Effector memory CD4-positive, alpha-beta T cell (primary cell): Measurements from ENCODE around the gene AOC3.
"Not testable (repeated sequence)": the region's sequence is repeated elsewhere in the genome, so short reads cannot be mapped to it uniquely, and the experiment has no call there.

Experiments
- DNase-seq, 3 donors: peaks; one replicate each; pipeline ENCODE4 v3.0.0-alpha.2; 2020
- H3K27ac ChIP-seq: 2 replicates; pipeline ENCODE4 v1.7.0; 2013; ENCODE audit warnings: mild to moderate bottlenecking, low read length, moderate library complexity; ENCODE audit not compliant: insufficient read depth, poor library complexity, severe bottlenecking
- H3K27me3 ChIP-seq: replicated peaks from 2 replicates; pipeline ENCODE4 v1.7.0; 2013; ENCODE audit warnings: mild to moderate bottlenecking, low read length; ENCODE audit not compliant: insufficient read depth, control insufficient read depth, poor library complexity, severe bottlenecking
- H3K36me3 ChIP-seq: 2 replicates; pipeline ENCODE4 v1.7.0; 2013; ENCODE audit warnings: mild to moderate bottlenecking, low read length, moderate library complexity; ENCODE audit not compliant: control insufficient read depth, insufficient read depth
- H3K4me1 ChIP-seq: 2 replicates; pipeline ENCODE4 v1.7.0; 2013; ENCODE audit warnings: low read length, mild to moderate bottlenecking; ENCODE audit not compliant: control insufficient read depth, insufficient read depth, poor library complexity, severe bottlenecking
- H3K4me3 ChIP-seq: 2 replicates; pipeline ENCODE4 v1.7.0; 2013; ENCODE audit warnings: low read length, low read depth, mild to moderate bottlenecking; ENCODE audit not compliant: insufficient read depth, poor library complexity, severe bottlenecking
- H3K9me3 ChIP-seq: 2 replicates; pipeline ENCODE4 v1.7.0; 2013; ENCODE audit warnings: mild to moderate bottlenecking, low read length, moderate library complexity; ENCODE audit not compliant: control insufficient read depth

The AOC3 gene

DNA sequence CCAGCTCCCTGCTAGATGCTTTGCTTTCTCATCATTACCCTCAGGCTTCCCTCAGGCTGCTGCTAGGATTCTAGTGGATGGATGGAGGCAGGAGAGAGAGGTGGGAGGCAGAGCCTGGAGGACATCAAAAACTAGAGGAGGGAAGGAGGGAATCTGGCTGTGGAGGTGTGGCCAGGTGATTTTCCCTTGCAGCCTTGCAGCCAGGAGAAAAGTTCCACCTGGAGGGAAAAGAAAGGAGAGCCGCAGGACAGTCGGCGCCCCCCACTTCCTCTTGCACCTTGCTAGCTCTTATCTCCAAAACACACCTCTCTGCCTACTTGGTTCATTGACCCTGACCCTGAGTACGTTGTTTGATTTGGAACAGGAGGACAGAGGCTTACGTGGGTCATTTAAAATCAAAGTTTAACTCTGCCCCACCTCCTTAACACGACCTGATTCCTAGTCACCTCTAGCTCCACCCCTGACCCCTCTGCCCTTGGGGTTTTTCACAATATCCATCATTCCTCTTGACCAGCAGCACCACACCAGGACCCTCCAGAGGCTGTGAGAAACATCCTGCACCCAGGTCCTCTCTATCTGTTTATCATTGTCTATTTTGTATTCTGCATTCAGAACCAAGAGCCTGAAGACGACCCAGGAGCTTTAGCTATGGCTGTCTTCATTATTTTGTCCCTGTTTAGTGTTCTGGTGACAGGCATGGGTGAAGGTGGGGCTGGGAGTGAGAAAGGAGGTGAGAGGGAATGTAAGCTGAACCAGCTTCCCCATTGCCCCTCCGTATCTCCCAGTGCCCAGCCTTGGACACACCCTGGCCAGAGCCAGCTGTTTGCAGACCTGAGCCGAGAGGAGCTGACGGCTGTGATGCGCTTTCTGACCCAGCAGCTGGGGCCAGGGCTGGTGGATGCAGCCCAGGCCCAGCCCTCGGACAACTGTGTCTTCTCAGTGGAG, 15.9 kb downstream of the AOC3 start:
- H3K9me3 ChIP-seq, result no peaks in the 10 kb centered on the region
- no peak overlapping the region for H3K4me3 ChIP-seq
- DNase-seq, result no peak
- no peaks in the 10 kb centered on the region for H3K27me3 ChIP-seq
- no peaks in the 10 kb centered on the region for H3K36me3 ChIP-seq
- H3K27ac ChIP-seq, result no peak overlapping the region
- H3K4me1 ChIP-seq, result no peaks in the 10 kb centered on the region

GRCh38 chr17:42867694-42868261, 16.8 kb downstream of the AOC3 start:
- not testable (repeated sequence) for H3K27me3 ChIP-seq, H3K4me1 ChIP-seq, H3K36me3 ChIP-seq, DNase-seq, H3K4me3 ChIP-seq, H3K27ac ChIP-seq, H3K9me3 ChIP-seq

DNA sequence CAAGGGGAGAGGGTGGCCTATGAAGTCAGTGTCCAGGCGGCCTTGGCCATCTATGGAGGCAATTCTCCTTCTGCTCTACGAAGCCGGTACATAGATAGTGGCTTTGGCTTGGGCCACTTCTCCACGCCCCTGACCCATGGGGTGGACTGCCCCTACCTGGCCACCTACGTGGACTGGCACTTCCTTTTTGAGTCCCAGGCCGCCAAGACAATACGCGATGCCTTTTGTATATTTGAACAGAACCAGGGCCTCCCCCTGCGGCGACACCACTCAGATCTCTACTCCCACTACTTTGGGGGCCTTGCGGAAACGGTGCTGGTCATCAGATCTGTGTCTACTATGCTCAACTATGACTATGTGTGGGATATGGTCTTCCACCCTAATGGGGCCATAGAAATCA, 17.3 kb downstream of the AOC3 start:
- no peaks in the 10 kb centered on the region for H3K9me3 ChIP-seq
- H3K4me1 ChIP-seq, result no peaks in the 10 kb centered on the region
- no peak overlapping the region for H3K4me3 ChIP-seq
- no peaks in the 10 kb centered on the region for H3K36me3 ChIP-seq
- H3K27ac ChIP-seq, result no peak overlapping the region
- DNase-seq, result no peak
- no peaks in the 10 kb centered on the region for H3K27me3 ChIP-seq

DNA sequence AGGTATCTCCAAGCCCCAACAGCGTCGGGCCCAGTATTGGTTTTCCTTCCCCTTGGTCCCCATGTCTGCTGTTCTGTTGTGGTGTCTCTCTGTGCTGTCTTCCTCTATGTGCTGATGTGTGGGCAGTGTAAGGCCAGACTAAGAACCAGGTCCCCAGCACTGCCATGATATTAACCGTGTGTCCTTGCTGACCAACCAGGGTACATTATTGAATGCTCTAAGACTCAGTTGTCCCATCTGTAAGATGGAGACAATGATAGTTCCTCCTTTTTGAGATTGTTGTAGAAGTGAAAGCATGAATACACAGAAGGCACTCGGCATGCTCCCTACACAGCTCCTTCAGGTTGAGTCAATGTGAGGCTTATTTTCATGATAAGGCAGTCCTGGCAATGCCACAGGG, 20.6 kb downstream of the AOC3 start:
- no peak for DNase-seq
- Histone ChIP-seq H3K4me1 (no peaks in the 10 kb centered on the region), H3K9me3 (no peaks in the 10 kb centered on the region), H3K36me3 (no peaks in the 10 kb centered on the region), H3K27ac (no peak overlapping the region), H3K4me3 (no peak overlapping the region), H3K27me3 (no peaks in the 10 kb centered on the region)

DNA sequence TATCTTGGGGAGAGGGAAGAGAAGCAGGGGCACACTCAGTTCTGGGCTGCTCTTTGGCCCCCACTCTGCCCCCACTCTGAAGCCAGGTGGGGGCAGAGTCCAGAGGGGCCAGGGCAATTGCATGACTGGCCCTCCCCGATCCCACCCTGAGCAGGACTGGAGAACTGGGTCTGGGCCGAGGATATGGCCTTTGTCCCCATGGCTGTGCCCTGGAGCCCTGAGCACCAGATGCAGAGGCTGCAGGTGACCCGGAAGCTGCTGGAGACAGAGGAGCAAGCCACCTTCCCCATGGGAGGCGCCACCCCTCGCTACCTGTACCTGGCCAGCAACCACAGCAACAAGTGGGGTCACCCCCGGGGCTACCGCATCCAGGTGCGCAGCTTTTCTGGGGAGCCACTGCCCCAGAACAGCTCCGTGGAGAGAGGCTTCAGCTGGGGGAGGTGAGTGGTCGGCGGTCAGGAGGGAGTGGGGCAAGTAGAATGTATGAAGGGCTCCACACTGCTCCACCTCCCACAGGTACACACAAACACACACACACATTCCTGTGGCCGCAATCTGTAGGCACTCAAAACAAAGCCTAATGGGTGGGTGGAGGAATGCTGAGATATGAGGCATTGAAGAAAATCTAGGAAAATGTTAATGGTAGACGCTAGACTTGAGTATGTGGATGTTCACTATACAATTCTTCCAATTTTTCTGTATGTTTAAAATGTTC, 21.4 kb downstream of the AOC3 start:
- no peak for DNase-seq
- Histone ChIP-seq H3K4me3 (no peak overlapping the region), H3K4me1 (no peaks in the 10 kb centered on the region), H3K9me3 (no peaks in the 10 kb centered on the region), H3K27me3 (no peaks in the 10 kb centered on the region), H3K36me3 (no peaks in the 10 kb centered on the region), H3K27ac (no peak overlapping the region)

DNA sequence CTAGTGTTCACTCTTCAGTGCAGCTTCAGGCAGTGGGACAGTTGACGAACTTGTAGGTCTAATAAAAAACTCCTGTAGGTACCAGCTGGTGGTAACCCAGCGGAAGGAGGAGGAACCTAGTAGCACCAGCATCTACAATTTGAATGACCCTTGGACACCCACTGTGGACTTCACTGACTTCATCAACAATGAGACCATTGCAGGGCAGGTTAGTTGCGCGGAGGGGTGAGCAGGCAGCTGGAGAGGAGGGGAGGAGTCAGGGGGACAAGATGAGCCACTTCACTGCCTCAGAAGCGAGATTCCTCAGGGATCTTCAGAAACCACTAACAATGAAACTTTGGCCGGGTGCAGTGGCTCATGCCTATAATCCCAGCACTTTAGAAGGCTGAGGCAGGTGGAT, 22.3 kb downstream of the AOC3 start:
- H3K4me1 ChIP-seq, result no peaks in the 10 kb centered on the region
- H3K27me3 ChIP-seq, result no peaks in the 10 kb centered on the region
- H3K4me3 ChIP-seq, result no peak overlapping the region
- no peak overlapping the region for H3K27ac ChIP-seq
- DNase-seq, result no peak
- H3K9me3 ChIP-seq, result no peaks in the 10 kb centered on the region
- no peaks in the 10 kb centered on the region for H3K36me3 ChIP-seq

DNA sequence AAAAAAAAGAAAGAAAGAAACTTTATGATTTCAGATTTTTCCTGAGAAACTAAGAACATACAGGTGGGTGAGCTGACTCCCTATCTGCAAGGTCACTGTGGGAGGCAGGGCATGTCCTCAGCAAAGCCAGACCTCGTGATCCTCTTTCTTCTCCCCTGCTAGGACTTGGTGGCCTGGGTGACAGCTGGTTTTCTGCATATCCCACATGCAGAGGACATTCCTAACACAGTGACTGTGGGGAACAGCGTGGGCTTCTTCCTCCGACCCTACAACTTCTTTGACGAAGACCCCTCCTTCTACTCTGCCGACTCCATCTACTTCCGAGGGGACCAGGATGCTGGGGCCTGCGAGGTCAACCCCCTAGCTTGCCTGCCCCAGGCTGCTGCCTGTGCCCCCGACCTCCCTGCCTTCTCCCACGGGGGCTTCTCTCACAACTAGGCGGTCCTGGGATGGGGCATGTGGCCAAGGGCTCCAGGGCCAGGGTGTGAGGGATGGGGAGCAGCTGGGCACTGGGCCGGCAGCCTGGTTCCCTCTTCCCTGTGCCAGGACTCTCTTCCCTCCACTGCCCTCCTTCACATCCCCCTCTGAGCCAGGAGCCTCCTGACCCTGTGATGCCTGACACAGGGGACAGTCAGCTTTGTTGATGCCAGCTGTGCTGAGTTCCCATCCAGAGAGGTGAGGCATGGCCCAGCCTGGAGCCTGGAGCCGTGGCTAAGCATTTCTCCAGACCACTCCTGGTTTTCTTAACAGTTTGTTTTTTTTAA, 23.1 kb downstream of the AOC3 start:
- H3K9me3 ChIP-seq, H3K4me1 ChIP-seq, H3K4me3 ChIP-seq, DNase-seq, H3K27me3 ChIP-seq, H3K36me3 ChIP-seq, H3K27ac ChIP-seq: not testable (repeated sequence)

DNA sequence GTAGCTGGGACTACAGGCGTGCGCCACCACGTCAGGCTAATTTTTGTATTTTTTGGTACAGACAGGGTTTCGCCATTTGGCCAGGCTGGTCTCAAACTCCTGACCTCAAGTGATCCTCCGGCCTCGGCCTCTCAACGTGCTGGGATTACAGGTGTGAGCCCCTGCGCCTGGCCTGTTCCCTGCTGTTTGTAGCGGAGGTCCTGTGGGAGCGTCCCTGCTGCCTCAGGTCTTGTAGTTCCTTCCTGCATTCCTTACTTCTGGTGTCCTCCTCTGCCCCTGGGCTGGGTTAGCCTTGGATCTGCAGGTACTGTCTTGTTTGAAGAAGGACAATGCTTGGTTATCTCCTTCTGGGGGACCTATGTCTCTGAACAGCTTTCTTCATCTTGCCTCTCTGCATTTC, 26.0 kb downstream of the AOC3 start:
- Histone ChIP-seq H3K27me3 (no peaks in the 10 kb centered on the region), H3K36me3 (no peaks in the 10 kb centered on the region), H3K4me3 (no peak overlapping the region), H3K4me1 (no peaks in the 10 kb centered on the region), H3K27ac (no peak overlapping the region), H3K9me3 (no peaks in the 10 kb centered on the region)
- DNase-seq, result no peak

- no peaks in the 10 kb centered on the region for H3K9me3 ChIP-seq
- H3K4me3 ChIP-seq, result no peak overlapping the region
- no peak for DNase-seq
- no peak overlapping the region for H3K27ac ChIP-seq
- H3K4me1 ChIP-seq, result no peaks in the 10 kb centered on the region
- no peaks in the 10 kb centered on the region for H3K27me3 ChIP-seq
- H3K36me3 ChIP-seq, result no peaks in the 10 kb centered on the region
Measured at GRCh38 chr17:42878123-42878880, 27.3 kb downstream of the AOC3 start.
